Endothelial cell of umbilical vein (primary cell): ENCODE results near the gene NOX5.

Experiments
- EZH2 ChIP-seq: IDR thresholded peaks from 2 replicates; pipeline ENCODE4 v1.6.1; 2012; ENCODE audit warnings: borderline replicate concordance, low read depth, mild to moderate bottlenecking, moderate library complexity, low read length, inconsistent platforms; ENCODE audit not compliant: severe bottlenecking
- FOS ChIP-seq: IDR thresholded peaks from 2 replicates; pipeline ENCODE4 v1.6.1; 2011; ENCODE audit warnings: mild to moderate bottlenecking, low read length, moderate library complexity, borderline replicate concordance; ENCODE audit not compliant: insufficient read depth
- JUN ChIP-seq: IDR thresholded peaks from 2 replicates; pipeline ENCODE4 v1.6.1; 2011; ENCODE audit warnings: borderline replicate concordance, low read depth; ENCODE audit not compliant: insufficient read length, insufficient read depth
- MYC ChIP-seq: IDR thresholded peaks from one replicate; pipeline ENCODE4 v1.6.1; 2011; ENCODE audit warnings: mild to moderate bottlenecking, low read depth, low read length
- POLR2A ChIP-seq: IDR thresholded peaks from 2 replicates; pipeline ENCODE4 v1.6.1; 2012; ENCODE audit warnings: low read depth, mild to moderate bottlenecking, control low read depth, low read length
- POLR2AphosphoS5 ChIP-seq: IDR thresholded peaks from 2 replicates; pipeline ENCODE4 v1.6.1; 2012; ENCODE audit warnings: low read depth, mild to moderate bottlenecking, control low read depth, low read length, moderate library complexity; ENCODE audit not compliant: insufficient read depth
- TF ChIP-seq, protein P1 (sequence below), 2 donors: IDR thresholded peaks; 1 replicate in 1 of 2; 2 replicates in 1 of 2; pipeline ENCODE4 v1.5.1; 2011; ENCODE audit warnings: low read length in 2 of 2, mild to moderate bottlenecking in 2 of 2, moderate library complexity in 2 of 2, control low read depth in 1 of 2, inconsistent platforms in 1 of 2, low read depth in 1 of 2; ENCODE audit not compliant: insufficient read depth in 1 of 2; ENCODE audit errors: extremely low read depth in 1 of 2
- TF ChIP-seq, protein P2 (sequence below): IDR thresholded peaks from 2 replicates; pipeline ENCODE4 v1.6.1; 2011; ENCODE audit not compliant: insufficient read depth, insufficient read length

DNA sequence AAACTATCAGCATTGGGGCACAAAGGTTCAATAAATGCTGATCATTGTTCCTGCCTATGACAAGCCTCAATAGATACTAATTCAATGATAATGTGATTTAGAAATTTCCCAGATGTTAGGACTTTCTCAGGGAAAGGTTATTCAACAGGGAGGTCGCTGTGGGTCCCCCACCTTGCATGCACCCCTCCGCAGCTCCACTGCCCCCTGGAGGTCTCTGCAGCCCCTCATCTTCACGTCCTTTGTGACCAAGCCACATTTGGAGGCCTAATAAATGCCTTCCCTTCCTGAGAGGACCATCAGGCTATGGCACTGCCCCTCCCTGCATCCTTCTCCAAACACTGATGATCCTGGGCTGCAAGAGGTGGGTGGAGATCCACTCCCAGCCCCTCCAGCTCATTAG is 50.2 kb downstream of the NOX5 start:
- TF ChIP-seq, protein P1, sequence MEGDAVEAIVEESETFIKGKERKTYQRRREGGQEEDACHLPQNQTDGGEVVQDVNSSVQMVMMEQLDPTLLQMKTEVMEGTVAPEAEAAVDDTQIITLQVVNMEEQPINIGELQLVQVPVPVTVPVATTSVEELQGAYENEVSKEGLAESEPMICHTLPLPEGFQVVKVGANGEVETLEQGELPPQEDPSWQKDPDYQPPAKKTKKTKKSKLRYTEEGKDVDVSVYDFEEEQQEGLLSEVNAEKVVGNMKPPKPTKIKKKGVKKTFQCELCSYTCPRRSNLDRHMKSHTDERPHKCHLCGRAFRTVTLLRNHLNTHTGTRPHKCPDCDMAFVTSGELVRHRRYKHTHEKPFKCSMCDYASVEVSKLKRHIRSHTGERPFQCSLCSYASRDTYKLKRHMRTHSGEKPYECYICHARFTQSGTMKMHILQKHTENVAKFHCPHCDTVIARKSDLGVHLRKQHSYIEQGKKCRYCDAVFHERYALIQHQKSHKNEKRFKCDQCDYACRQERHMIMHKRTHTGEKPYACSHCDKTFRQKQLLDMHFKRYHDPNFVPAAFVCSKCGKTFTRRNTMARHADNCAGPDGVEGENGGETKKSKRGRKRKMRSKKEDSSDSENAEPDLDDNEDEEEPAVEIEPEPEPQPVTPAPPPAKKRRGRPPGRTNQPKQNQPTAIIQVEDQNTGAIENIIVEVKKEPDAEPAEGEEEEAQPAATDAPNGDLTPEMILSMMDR (IDR thresholded peaks at IDR 0.05; ENCODE audit: extremely low read depth in 1 of 2, insufficient read depth in 1 of 2, low read depth in 1 of 2, low read length in 2 of 2) = no peak
- TF ChIP-seq EZH2 (no peak), POLR2A (no peak), POLR2AphosphoS5 (no peak), MYC (no peak), JUN (no peak), FOS (no peak)
- TF ChIP-seq, protein P2, sequence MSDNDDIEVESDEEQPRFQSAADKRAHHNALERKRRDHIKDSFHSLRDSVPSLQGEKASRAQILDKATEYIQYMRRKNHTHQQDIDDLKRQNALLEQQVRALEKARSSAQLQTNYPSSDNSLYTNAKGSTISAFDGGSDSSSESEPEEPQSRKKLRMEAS = no peak
